ENCODE measurements around the gene SCN1B. TPM values are rescaled to one million over a fixed set of nuclear protein-coding genes. Genes with fewer than 3 reads are reported as not detected.

SCN1B gene
- total and polyA plus RNA-seq, 2 of the 13 experiments (the other 11 are each of a cell fraction or from before 2014, with no cell fraction given), result 2.7 to 20.1 TPM

DNA sequence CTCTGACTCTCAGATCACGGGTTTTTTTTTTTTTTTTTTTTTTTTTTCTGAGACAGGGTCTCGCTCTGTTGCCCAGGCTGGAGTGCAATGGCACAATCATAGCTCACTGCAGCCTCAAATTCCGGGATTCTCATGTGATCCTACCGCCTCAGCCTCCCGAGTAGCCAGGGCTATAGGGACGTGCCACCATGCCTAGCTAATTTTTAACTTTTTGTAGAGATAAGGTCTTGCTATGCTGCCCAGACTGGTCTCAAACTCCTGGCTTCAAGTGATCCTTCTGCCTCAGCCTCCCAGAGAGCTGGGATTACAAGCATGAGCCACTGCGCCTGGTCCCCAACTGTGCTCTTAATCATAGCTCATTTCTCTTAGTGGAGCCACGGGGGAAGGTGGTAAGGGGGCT, 34.7 kb upstream of the SCN1B start (continued):
- TF ChIP-seq SRF (IDR thresholded peaks at IDR 0.05; ENCODE audit: low read depth, low read length) (no peak), NR2F1 (CRISPR knock-in tag; IDR thresholded peaks at IDR 0.05) (no peak), ZSCAN29 (CRISPR knock-in tag; conservative IDR thresholded peaks at IDR 0.05) (peak; percentile 26; the same call in 1 of the 2 replicates), ZNF710 (CRISPR knock-in tag; IDR thresholded peaks at IDR 0.05; ENCODE audit: borderline replicate concordance) (no peak), PAX8 (CRISPR knock-in tag; IDR thresholded peaks at IDR 0.05; ENCODE audit: borderline replicate concordance) (no peak), DMAP1 (CRISPR knock-in tag; IDR thresholded peaks at IDR 0.05) (0 out of 2 replicates have a peak, but pooled peaks have one; percentile 4), DRAP1 (CRISPR knock-in tag; IDR thresholded peaks at IDR 0.05) (peak; percentile 57; the same call in 1 of the 2 replicates), RCOR2 (CRISPR knock-in tag; IDR thresholded peaks at IDR 0.05) (peak; percentile 58; the same call in 1 of the 2 replicates), ZNF557 (CRISPR knock-in tag; IDR thresholded peaks at IDR 0.05) (no peak), KDM1A (CRISPR knock-in tag; IDR thresholded peaks at IDR 0.05) (peak; percentile 83; the same call in 1 of the 2 replicates), ZNF788 (CRISPR knock-in tag; IDR thresholded peaks at IDR 0.05; ENCODE audit: borderline replicate concordance) (no peak), ZNF768 (CRISPR knock-in tag; IDR thresholded peaks at IDR 0.05) (no peak), ZNF350 (CRISPR knock-in tag; IDR thresholded peaks at IDR 0.05; ENCODE audit: borderline replicate concordance, low read depth) (no peak), NFE2 (CRISPR knock-in tag; IDR thresholded peaks at IDR 0.05) (no peak), SAP130 (CRISPR knock-in tag; IDR thresholded peaks at IDR 0.05; ENCODE audit: low read depth) (peak; percentile 42; the same call in 1 of the 2 replicates), ZNF292 (CRISPR knock-in tag; IDR thresholded peaks at IDR 0.05; ENCODE audit: borderline replicate concordance, low read depth) (peak; percentile 34; the same call in 1 of the 2 replicates), HNF1B (CRISPR knock-in tag; IDR thresholded peaks at IDR 0.05) (0 out of 2 replicates have a peak, but pooled peaks have one; percentile 60), CBX5 (CRISPR knock-in tag; IDR thresholded peaks at IDR 0.05; ENCODE audit: borderline replicate concordance) (peak; percentile 52; the same call in 1 of the 2 replicates)
- TF ChIP-seq, protein P1, sequence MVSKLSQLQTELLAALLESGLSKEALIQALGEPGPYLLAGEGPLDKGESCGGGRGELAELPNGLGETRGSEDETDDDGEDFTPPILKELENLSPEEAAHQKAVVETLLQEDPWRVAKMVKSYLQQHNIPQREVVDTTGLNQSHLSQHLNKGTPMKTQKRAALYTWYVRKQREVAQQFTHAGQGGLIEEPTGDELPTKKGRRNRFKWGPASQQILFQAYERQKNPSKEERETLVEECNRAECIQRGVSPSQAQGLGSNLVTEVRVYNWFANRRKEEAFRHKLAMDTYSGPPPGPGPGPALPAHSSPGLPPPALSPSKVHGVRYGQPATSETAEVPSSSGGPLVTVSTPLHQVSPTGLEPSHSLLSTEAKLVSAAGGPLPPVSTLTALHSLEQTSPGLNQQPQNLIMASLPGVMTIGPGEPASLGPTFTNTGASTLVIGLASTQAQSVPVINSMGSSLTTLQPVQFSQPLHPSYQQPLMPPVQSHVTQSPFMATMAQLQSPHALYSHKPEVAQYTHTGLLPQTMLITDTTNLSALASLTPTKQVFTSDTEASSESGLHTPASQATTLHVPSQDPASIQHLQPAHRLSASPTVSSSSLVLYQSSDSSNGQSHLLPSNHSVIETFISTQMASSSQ (IDR thresholded peaks at IDR 0.05; ENCODE audit: low read depth), result peak; percentile 92
- TF ChIP-seq, protein P1 (CRISPR knock-in tag; IDR thresholded peaks at IDR 0.05; ENCODE audit: borderline replicate concordance), result peak; percentile 95
- TF ChIP-seq, protein P2, sequence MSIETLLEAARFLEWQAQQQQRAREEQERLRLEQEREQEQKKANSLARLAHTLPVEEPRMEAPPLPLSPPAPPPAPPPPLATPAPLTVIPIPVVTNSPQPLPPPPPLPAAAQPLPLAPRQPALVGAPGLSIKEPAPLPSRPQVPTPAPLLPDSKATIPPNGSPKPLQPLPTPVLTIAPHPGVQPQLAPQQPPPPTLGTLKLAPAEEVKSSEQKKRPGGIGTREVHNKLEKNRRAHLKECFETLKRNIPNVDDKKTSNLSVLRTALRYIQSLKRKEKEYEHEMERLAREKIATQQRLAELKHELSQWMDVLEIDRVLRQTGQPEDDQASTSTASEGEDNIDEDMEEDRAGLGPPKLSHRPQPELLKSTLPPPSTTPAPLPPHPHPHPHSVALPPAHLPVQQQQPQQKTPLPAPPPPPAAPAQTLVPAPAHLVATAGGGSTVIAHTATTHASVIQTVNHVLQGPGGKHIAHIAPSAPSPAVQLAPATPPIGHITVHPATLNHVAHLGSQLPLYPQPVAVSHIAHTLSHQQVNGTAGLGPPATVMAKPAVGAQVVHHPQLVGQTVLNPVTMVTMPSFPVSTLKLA (IDR thresholded peaks at IDR 0.05), result no peak
